K562 (cell line): ENCODE measurements around the gene COMTD1. TPM values are rescaled to one million over a fixed set of nuclear protein-coding genes. Genes with fewer than 3 reads are reported as not detected.
A peak's percentile ranks its signal among the peaks of the same experiment; 100 is the strongest.

Experiments used
- ATAC-seq: fragments of 200-7000 bp; cut with Tn5 transposase; 3 replicates; pipeline ENCODE4 v1.9.1; 2020; ENCODE audit warnings: moderate library complexity
- BruUV-seq: library from RNA; stranded (reverse); fragments of 400-500 nt; replicated peaks from 2 replicates; lab custom pipeline; 2021; lab: Mats Ljungman, UMichigan
- CTCF ChIA-PET: fragments of 300-600 bp; formaldehyde crosslinking; extraction: SDS; loops from one replicate; lab custom pipeline; 2021; ENCODE audit warnings: low intra/inter-chr PET ratio; lab: Yijun Ruan, JAX
- POLR2A ChIA-PET: fragments of 300-600, 350-650 bp; sonication (Branson Sonifier 250); formaldehyde crosslinking; extraction: SDS; loops from one replicate; lab custom pipeline; 2021; ENCODE audit warnings: antibody characterized with exemption, inconsistent platforms; lab: Yijun Ruan, JAX
- DNase-seq, 4 experiments: peaks; one replicate each; pipeline versions ENCODE4 v3.0.0 to v3.0.0-alpha.2; 2011 to 2018; ENCODE audit warnings: low spot score in 3 of 4, mixed read lengths in 3 of 4; ENCODE audit errors: extremely low read depth in 1 of 4
- FAIRE-seq: peaks from 2 replicates; lab custom pipeline; 2011; peaks lifted over from hg19 to GRCh38; lab: Jason Lieb, UNC
- H2AFZ ChIP-seq: 2 replicates; pipeline ENCODE4 v1.6.0; 2011; ENCODE audit warnings: low read depth, low read length, control low read depth, inconsistent platforms
- H3K27ac ChIP-seq: fragments of 200-600 bp; 3 replicates; pipeline ENCODE4 v1.8.0; 2011; ENCODE audit warnings: low read depth, mild to moderate bottlenecking, control low read depth, inconsistent platforms, low read length, moderate library complexity, mixed read lengths; ENCODE audit errors: extremely low read depth
- H3K27me3 ChIP-seq, 2 experiments: fragments of 300-600 bp in 1 of 2; 2 replicates in 1 of 2; 3 replicates in 1 of 2; pipeline versions ENCODE4 v1.6.0 to v1.8.0; 2011; ENCODE audit warnings: inconsistent platforms in 2 of 2, low read length in 2 of 2, mild to moderate bottlenecking in 1 of 2, mixed read lengths in 1 of 2, moderate library complexity in 1 of 2; ENCODE audit not compliant: control insufficient read depth in 2 of 2, insufficient read depth in 2 of 2
- H3K36me3 ChIP-seq: fragments of 300-600 bp; 3 replicates; pipeline ENCODE4 v1.8.0; 2011; ENCODE audit warnings: mild to moderate bottlenecking, low read length, inconsistent platforms; ENCODE audit not compliant: control insufficient read depth, insufficient read depth
- H3K4me1 ChIP-seq, 2 experiments: fragments of 200-600 bp in 1 of 2; replicated peaks in 1 of 2; 2 replicates in 1 of 2; 3 replicates in 1 of 2; pipeline versions ENCODE4 v1.5.1 to v1.8.0; 2011; ENCODE audit warnings: inconsistent platforms in 2 of 2, low read length in 2 of 2, mild to moderate bottlenecking in 1 of 2, mixed read lengths in 1 of 2, moderate library complexity in 1 of 2; ENCODE audit not compliant: control insufficient read depth in 2 of 2, insufficient read depth in 2 of 2
- H3K4me2 ChIP-seq: 2 replicates; pipeline ENCODE4 v1.6.1; 2011; ENCODE audit warnings: low read length, control low read depth, inconsistent platforms, mixed read lengths; ENCODE audit not compliant: insufficient read depth
- H3K4me3 ChIP-seq: fragments of 200-600 bp; sonication (generic), shearing (Covaris generic); 2 replicates; pipeline ENCODE4 v1.5.1; 2016; ENCODE audit warnings: control low read depth, inconsistent platforms
- H3K79me2 ChIP-seq: fragments of 200-600 bp; 3 replicates; pipeline ENCODE4 v1.8.0; 2011; ENCODE audit warnings: low read length, inconsistent platforms; ENCODE audit not compliant: control insufficient read depth, insufficient read depth
- H3K9ac ChIP-seq, 2 experiments: 2 replicates each; pipeline versions ENCODE4 v1.6.0 to v1.6.1; 2011; ENCODE audit warnings: low read depth in 2 of 2, low read length in 2 of 2, control low read depth in 1 of 2, inconsistent platforms in 1 of 2, mild to moderate bottlenecking in 1 of 2, mixed read lengths in 1 of 2; ENCODE audit not compliant: insufficient read depth in 1 of 2
- H3K9me1 ChIP-seq: one replicate; pipeline ENCODE4 v1.6.0; 2011; ENCODE audit warnings: inconsistent platforms, mild to moderate bottlenecking, low read length, moderate library complexity; ENCODE audit not compliant: control insufficient read depth, insufficient read depth
- H3K9me3 ChIP-seq: replicated peaks from 2 replicates; pipeline ENCODE4 v1.5.1; 2011; ENCODE audit warnings: low read depth, low read length, inconsistent platforms; ENCODE audit not compliant: control insufficient read depth, insufficient read depth
- H4K20me1 ChIP-seq: replicated peaks from 2 replicates; pipeline ENCODE4 v1.6.1; 2011; ENCODE audit warnings: low read length, inconsistent platforms, mixed read lengths; ENCODE audit not compliant: control insufficient read depth, insufficient read depth
- CTCF ChIP-seq, 3 experiments: IDR thresholded peaks in 2 of 3; conservative IDR thresholded peaks in 1 of 3; 2 replicates each; pipeline ENCODE4 v1.5.1; 2011 to 2012; ENCODE audit warnings: low read length in 3 of 3, mild to moderate bottlenecking in 3 of 3, control low read depth in 2 of 3, improper control_type of control experiment in 1 of 3, inconsistent platforms in 1 of 3, low read depth in 1 of 3, mixed read lengths in 1 of 3, moderate library complexity in 1 of 3; ENCODE audit not compliant: insufficient read depth in 2 of 3
- FOXA3 ChIP-seq, 2 experiments: fragments of 450-650 bp in 1 of 2; sonication (generic) in 1 of 2; formaldehyde crosslinking; IDR thresholded peaks in 1 of 2; conservative IDR thresholded peaks in 1 of 2; 2 replicates each; pipeline versions ENCODE4 v1.4.0 to v1.8.0; 2020 to 2022; ENCODE audit warnings: mild to moderate bottlenecking in 2 of 2, missing genetic modification reagents in 1 of 2
- KDM1A ChIP-seq, 2 experiments: fragments of 450-650 bp; IDR thresholded peaks; 2 replicates each; pipeline ENCODE4 v1.6.1; 2016; ENCODE audit warnings: mild to moderate bottlenecking in 2 of 2
- MAZ ChIP-seq, 2 experiments: fragments of 450-650 bp in 1 of 2; sonication (generic) in 1 of 2; formaldehyde crosslinking; IDR thresholded peaks in 1 of 2; conservative IDR thresholded peaks in 1 of 2; 2 replicates each; pipeline versions ENCODE4 v1.4.0 to v1.5.0; 2020; ENCODE audit warnings: mild to moderate bottlenecking in 1 of 2, missing genetic modification reagents in 1 of 2
- MITF ChIP-seq: IDR thresholded peaks from 2 replicates; pipeline ENCODE4 v1.6.1; 2014; ENCODE audit warnings: antibody characterized with exemption
- YY1 ChIP-seq, 3 experiments: IDR thresholded peaks; 2 replicates each; pipeline ENCODE4 v1.6.1; 2011; ENCODE audit warnings: low read length in 2 of 3, mild to moderate bottlenecking in 2 of 3, moderate library complexity in 2 of 3, borderline replicate concordance in 1 of 3, control low read depth in 1 of 3, low read depth in 1 of 3; ENCODE audit not compliant: insufficient read depth in 3 of 3, insufficient replicate concordance in 2 of 3, control insufficient read depth in 1 of 3, insufficient read length in 1 of 3; ENCODE audit errors: extremely low read depth in 1 of 3
- ZNF511 ChIP-seq: sonication (generic); formaldehyde crosslinking; IDR thresholded peaks from 2 replicates; pipeline ENCODE4 v1.8.0; 2022; ENCODE audit warnings: mild to moderate bottlenecking, missing genetic modification reagents
- WGBS: fragments of 100-300 bp; shearing (Covaris generic); methylation state at CpG from one replicate; pipeline ENCODE4 v1.1.6; 2016; ENCODE audit warnings: low coverage, mixed read lengths; ENCODE audit not compliant: insufficient coverage; ENCODE audit errors: missing lambda C conversion rate; 5-methylcytosine and 5-hydroxymethylcytosine counted together
- in situ Hi-C: fragments of 300-500 bp; cut with MboI; formaldehyde crosslinking; loops from 4 replicates; pipeline ENCODE4 v1.15.0; 2018; ENCODE audit warnings: inconsistent platforms, mixed read lengths
- intact Hi-C: fragments of 100-400 bp; cut with micrococcal nuclease; formaldehyde crosslinking; loops from 2 replicates; pipeline ENCODE4 v1.14.2; 2022
- polyA plus RNA-seq, 8 experiments: library from polyadenylated mRNA; depleted of rRNA in 4 of 8; stranded (reverse) in 5 of 8; unstranded in 3 of 8; fragments of >200 nt; fragmentation: Nextera tagmentation in 2 of 8; fragmentation: Illumina TruSeq in 1 of 8; extraction: Ambion mirVana in 2 of 8; extraction: Trizol in 1 of 8; gene quantifications; 2 replicates each; pipeline versions ENCODE4 v1.2.1 to v1.2.3, GENCODE V29; 2011 to 2014; ENCODE audit warnings: inconsistent platforms in 1 of 8, missing spikeins in 1 of 8
- total RNA-seq, 7 experiments: library from RNA; depleted of rRNA in 6 of 7; stranded (reverse); fragments of >200 nt in 6 of 7; fragmentation: Illumina TruSeq in 2 of 7; extraction: Trizol in 2 of 7; gene quantifications; 2 replicates each; pipeline versions ENCODE4 v1.2.1 to v1.2.3, GENCODE V29; 2011 to 2021; ENCODE audit warnings: low replicate concordance in 1 of 7

The COMTD1 gene
- total and polyA plus RNA-seq, 9 of the 15 experiments (the other 6 are each of a cell fraction or from before 2014, with no cell fraction given) = 0.41 to 112 (median 13.7) TPM

DNA sequence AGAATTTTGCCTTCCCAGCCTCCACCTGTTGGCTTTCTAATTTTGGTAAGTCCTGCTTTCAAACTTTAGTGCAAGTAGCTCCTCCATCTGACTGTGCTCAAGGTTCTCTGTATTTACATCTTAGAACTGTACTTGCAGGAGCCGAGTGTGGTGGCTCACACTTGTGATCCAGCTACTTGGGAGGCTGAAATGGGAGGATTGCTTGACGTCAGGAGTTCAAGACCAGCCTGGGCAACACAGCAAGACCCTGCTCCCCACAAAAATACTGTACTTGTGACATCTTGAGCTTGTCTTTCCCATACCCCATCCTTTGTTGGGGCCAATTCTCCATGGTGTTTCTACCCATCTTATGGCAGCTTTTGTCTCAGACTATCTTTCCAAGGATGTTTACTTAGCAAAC is 29.8 kb downstream of the COMTD1 start (continued):
- TF ChIP-seq MITF (no peak), KDM1A (IDR thresholded peaks at IDR 0.05) (0 out of 4 replicates have a peak, but pooled peaks of 1 of the 2 experiments have one; percentile 18), MAZ (CRISPR knock-in tag; conservative IDR thresholded peaks at IDR 0.05 in 1 of 2, IDR thresholded peaks at IDR 0.05 in 1 of 2) (no peak), FOXA3 (CRISPR knock-in tag; conservative IDR thresholded peaks at IDR 0.05 in 1 of 2, IDR thresholded peaks at IDR 0.05 in 1 of 2) (peak in 1 of 2 experiments; percentile 69; a peak in 2 of 4 replicates)

GRCh38 chr10:75203724-75204123 is 32.0 kb downstream of the COMTD1 start:
- WGBS = 76% methylated on average over 5 of the region's 5 CpGs
- POLR2A ChIA-PET = interaction anchor here (0.7 to 8.9 kb wide), 5 partner anchors 8 to 30 kb away, joined by 3 to 74 read pairs (median 4); no protein-coding TSS in a partner anchor
- Histone ChIP-seq H3K27me3 (no peaks in the 10 kb centered on the region), H2AFZ (no peak overlapping the region), H3K4me2 (no peak overlapping the region), H3K9me1 (no peaks in the 10 kb centered on the region), H3K79me2 (no peaks in the 10 kb centered on the region), H3K4me3 (no peak overlapping the region), H3K4me1 (peaks cover 22 to 23% of the 10 kb centered on the region in 2 experiments), H3K36me3 (no peaks in the 10 kb centered on the region), H3K9ac (peak overlapping the region in 1 of 2 experiments; percentile 57; a peak in 1 of 4 replicates), H3K27ac (no peak overlapping the region), H3K9me3 (no peaks in the 10 kb centered on the region), H4K20me1 (no peaks in the 10 kb centered on the region)
- no TSS peak for BruUV-seq
- in situ Hi-C loops (no loop called here), intact Hi-C loops (no loop called here)
- no peak for TF ChIP-seq ZNF511 (CRISPR knock-in tag)
- TF ChIP-seq YY1 (IDR thresholded peaks at IDR 0.05; ENCODE audit: borderline replicate concordance in 1 of 3, control insufficient read depth in 1 of 3, extremely low read depth in 1 of 3, insufficient read depth in 3 of 3, insufficient read length in 1 of 3, insufficient replicate concordance in 2 of 3, low read depth in 1 of 3, low read length in 2 of 3) = peak in 1 of 3 experiments; percentile 33
- 0 out of 6 replicates have a peak, but pooled peaks of 2 of the 3 experiments have one; percentile 7 to 12 for TF ChIP-seq CTCF (IDR thresholded peaks at IDR 0.05 in 2 of 3, conservative IDR thresholded peaks at IDR 0.05 in 1 of 3; ENCODE audit: insufficient read depth in 2 of 3, low read depth in 1 of 3, low read length in 3 of 3)
- CTCF ChIA-PET = no interaction called here
- FAIRE-seq = no peak
- DNase-seq = no peak
- no peak for ATAC-seq
